NK-92 (cell line): ENCODE data around the gene CACHD1.

Source experiments
- DNase-seq: peaks from one replicate; lab custom pipeline; 2025; ENCODE audit not compliant: unreplicated experiment; lab: John Stamatoyannopoulos, UW

Gene CACHD1

GRCh38 chr1:64469977-64470664 lies at the start of gene CACHD1:
TSS of gene CACHD1 (plus strand) at chr1:64470129. CDS start at chr1:64470745, 616 bp downstream.
- DNase-seq = no peak

- DNase-seq = no peak
Observed at GRCh38 chr1:64421377-64421776, 48.6 kb upstream of the CACHD1 start.

- DNase-seq = no peak
Observed at GRCh38 chr1:64423526-64423925, 46.4 kb upstream of the CACHD1 start.

- no peak for DNase-seq
Observed at GRCh38 chr1:64424412-64424811, 45.5 kb upstream of the CACHD1 start.

GRCh38 chr1:64425521-64425920 lies 44.4 kb upstream of the CACHD1 start:
- DNase-seq = no peak

- no peak for DNase-seq
Observed at GRCh38 chr1:64426681-64427080, 43.2 kb upstream of the CACHD1 start.

- no peak for DNase-seq
Observed at GRCh38 chr1:64427879-64428278, 42.0 kb upstream of the CACHD1 start.

- DNase-seq = no peak
Observed at GRCh38 chr1:64433308-64433707, 36.6 kb upstream of the CACHD1 start.

GRCh38 chr1:64433747-64434146 lies 36.2 kb upstream of the CACHD1 start:
- DNase-seq = no peak

- no peak for DNase-seq
Observed at GRCh38 chr1:64435000-64435399, 34.9 kb upstream of the CACHD1 start.

GRCh38 chr1:64437453-64437852 lies 32.5 kb upstream of the CACHD1 start:
- DNase-seq = no peak

GRCh38 chr1:64440183-64440826 lies 29.6 kb upstream of the CACHD1 start:
- DNase-seq = no peak

GRCh38 chr1:64451440-64451839 lies 18.5 kb upstream of the CACHD1 start:
- DNase-seq = no peak

GRCh38 chr1:64453688-64454087 lies 16.2 kb upstream of the CACHD1 start:
- no peak for DNase-seq

GRCh38 chr1:64458915-64459314 lies 11.0 kb upstream of the CACHD1 start:
- no peak for DNase-seq

GRCh38 chr1:64459743-64460142 lies 10.2 kb upstream of the CACHD1 start:
- no peak for DNase-seq

GRCh38 chr1:64466033-64466432 lies 3.9 kb upstream of the CACHD1 start:
- DNase-seq = no peak

GRCh38 chr1:64469116-64469976 lies 583 bp upstream of the CACHD1 start:
- DNase-seq = no peak

GRCh38 chr1:64470665-64471217 lies 812 bp downstream of the CACHD1 start:
- DNase-seq = no peak

- no peak for DNase-seq
Observed at GRCh38 chr1:64471218-64472039, 1.5 kb downstream of the CACHD1 start.

GRCh38 chr1:64472040-64472376 lies 2.1 kb downstream of the CACHD1 start:
- no peak for DNase-seq
